ENCODE measurements around the gene DDAH2.

- TF ChIP-seq CTCF (IDR thresholded peaks at IDR 0.05) (peak; percentile 63 to 94 (median 79)), POLR2A (IDR thresholded peaks at IDR 0.05) (no peak), POLR2AphosphoS5 (IDR thresholded peaks at IDR 0.05) (peak; percentile 88)
These were observed 48.6 kb downstream of the DDAH2 start, which contains the start of gene LY6G5C for GRCh38 chr6:31680226-31681134.

Measured in prostate gland (tissue), 2 donors.